GM12878 (cell line): Measurements from ENCODE around the gene ABCA2.

ENCODE experiments used
- CTCF ChIP-seq, 3 experiments: IDR thresholded peaks in 2 of 3; conservative IDR thresholded peaks in 1 of 3; 2 replicates each; pipeline ENCODE4 v1.5.1; 2011; ENCODE audit warnings: low read depth in 3 of 3, low read length in 3 of 3, mild to moderate bottlenecking in 3 of 3, control low read depth in 2 of 3, moderate library complexity in 2 of 3, inconsistent platforms in 1 of 3, mixed read lengths in 1 of 3; ENCODE audit not compliant: control insufficient read depth in 2 of 3, insufficient read depth in 1 of 3; ENCODE audit errors: extremely low read depth in 1 of 3
- EZH2 ChIP-seq: IDR thresholded peaks from 2 replicates; pipeline ENCODE4 v1.6.1; 2012; ENCODE audit warnings: low read depth, mild to moderate bottlenecking, control low read depth, inconsistent platforms, low read length, borderline replicate concordance; ENCODE audit not compliant: control insufficient read depth
- GABPA ChIP-seq: IDR thresholded peaks from 2 replicates; pipeline ENCODE4 v1.6.1; 2014; ENCODE audit warnings: antibody characterized with exemption, low read depth, mild to moderate bottlenecking, inconsistent platforms
- JUND ChIP-seq: IDR thresholded peaks from 2 replicates; pipeline ENCODE4 v1.6.1; 2012; ENCODE audit warnings: low read depth, mild to moderate bottlenecking, low read length, improper control_type of control experiment, moderate library complexity
- NFYB ChIP-seq: IDR thresholded peaks from 2 replicates; pipeline ENCODE4 v1.6.1; 2011; ENCODE audit warnings: low read depth, mild to moderate bottlenecking, low read length, improper control_type of control experiment, moderate library complexity; ENCODE audit not compliant: insufficient read depth
- POLR2A ChIP-seq: IDR thresholded peaks from 2 replicates; pipeline ENCODE4 v1.6.1; 2011; ENCODE audit warnings: low read depth, mild to moderate bottlenecking, low read length
- SREBF2 ChIP-seq: IDR thresholded peaks from 2 replicates; pipeline ENCODE4 v1.6.1; 2012; ENCODE audit warnings: mild to moderate bottlenecking, low read length
- ZBTB4 ChIP-seq: fragments of 450-650 bp; formaldehyde crosslinking; IDR thresholded peaks from 2 replicates; pipeline ENCODE4 v1.4.0; 2022; ENCODE audit warnings: mild to moderate bottlenecking, moderate library complexity

GRCh38 chr9:136960938-136961275 is 67.1 kb downstream of the ABCA2 start:
- TF ChIP-seq NFYB (no peak), ZBTB4 (no peak), CTCF (IDR thresholded peaks at IDR 0.05 in 2 of 3, conservative IDR thresholded peaks at IDR 0.05 in 1 of 3; ENCODE audit: control insufficient read depth in 2 of 3, extremely low read depth in 1 of 3, insufficient read depth in 1 of 3, low read depth in 3 of 3, low read length in 3 of 3) (no peak), SREBF2 (no peak), GABPA (no peak), EZH2 (no peak), JUND (no peak), POLR2A (no peak)
